Measurements from ENCODE around the gene BBX. TPM values are rescaled to one million over a fixed set of nuclear protein-coding genes. Genes with fewer than 3 reads are reported as not detected.

The BBX gene
- total RNA-seq, 1 donor from 2014 or later: 90.3 TPM

GRCh38 chr3:107781253-107781652, 258.5 kb downstream of the BBX start:
- H3K27ac Mint-ChIP-seq: peak overlapping the region; percentile 5
- peaks cover 42% of the 10 kb centered on the region for H3K4me1 Mint-ChIP-seq
- no peaks in the 10 kb centered on the region for H3K27me3 Mint-ChIP-seq (ENCODE audit: low read depth)
- H3K9me3 Mint-ChIP-seq: peaks cover 20% of the 10 kb centered on the region
- peaks cover 51% of the 10 kb centered on the region for H3K36me3 Mint-ChIP-seq
- H3K4me3 Mint-ChIP-seq: no peak overlapping the region
- DNase-seq (ENCODE audit: low spot score in 2 of 2, unreplicated experiment in 2 of 2): no peak
- TF ChIP-seq CTCF (IDR thresholded peaks at IDR 0.05; ENCODE audit: unreplicated experiment): no peak

- H3K36me3 Mint-ChIP-seq: peaks cover 59% of the 10 kb centered on the region
- no peak overlapping the region for H3K4me3 Mint-ChIP-seq
- H3K27ac Mint-ChIP-seq: peak overlapping the region; percentile 5
- no peak for DNase-seq (ENCODE audit: low spot score in 2 of 2, unreplicated experiment in 2 of 2)
- peaks cover 26% of the 10 kb centered on the region for H3K9me3 Mint-ChIP-seq
- no peaks in the 10 kb centered on the region for H3K27me3 Mint-ChIP-seq (ENCODE audit: low read depth)
- peaks cover 40% of the 10 kb centered on the region for H3K4me1 Mint-ChIP-seq
- no peak for TF ChIP-seq CTCF (IDR thresholded peaks at IDR 0.05; ENCODE audit: unreplicated experiment)
Measured at GRCh38 chr3:107782054-107782453, 259.3 kb downstream of the BBX start.

- TF ChIP-seq CTCF (IDR thresholded peaks at IDR 0.05; ENCODE audit: unreplicated experiment): no peak
- peaks cover 2% of the 10 kb centered on the region for H3K4me1 Mint-ChIP-seq
Measured at GRCh38 chr3:107790612-107791011, 267.9 kb downstream of the BBX start.

GRCh38 chr3:107791027-107791426, 268.3 kb downstream of the BBX start:
- peak overlapping the region; percentile 83 for H3K27ac Mint-ChIP-seq
- H3K9me3 Mint-ChIP-seq: peaks cover 21% of the 10 kb centered on the region

More at GRCh38 chr3:107790612-107791011, 267.9 kb downstream of the BBX start:
- no peak overlapping the region for H3K27ac Mint-ChIP-seq
- no peak overlapping the region for H3K4me3 Mint-ChIP-seq
- peaks cover 24% of the 10 kb centered on the region for H3K9me3 Mint-ChIP-seq
- H3K27me3 Mint-ChIP-seq (ENCODE audit: low read depth): no peaks in the 10 kb centered on the region
- H3K36me3 Mint-ChIP-seq: peaks cover 62% of the 10 kb centered on the region
- no peak for DNase-seq (ENCODE audit: low spot score in 2 of 2, unreplicated experiment in 2 of 2)

GRCh38 chr3:107791450-107791849, 268.7 kb downstream of the BBX start:
- Mint-ChIP-seq H3K4me3 (no peak overlapping the region), H3K27me3 (ENCODE audit: low read depth) (no peaks in the 10 kb centered on the region), H3K36me3 (peaks cover 59% of the 10 kb centered on the region), H3K4me1 (peaks cover 6% of the 10 kb centered on the region), H3K9me3 (peaks cover 16% of the 10 kb centered on the region), H3K27ac (no peak overlapping the region)
- DNase-seq (ENCODE audit: low spot score in 2 of 2, unreplicated experiment in 2 of 2): no peak
- TF ChIP-seq CTCF (IDR thresholded peaks at IDR 0.05; ENCODE audit: unreplicated experiment): no peak

More at GRCh38 chr3:107791027-107791426, 268.3 kb downstream of the BBX start:
- peaks cover 2% of the 10 kb centered on the region for H3K4me1 Mint-ChIP-seq
- TF ChIP-seq CTCF (IDR thresholded peaks at IDR 0.05; ENCODE audit: unreplicated experiment): no peak
- H3K4me3 Mint-ChIP-seq: no peak overlapping the region
- H3K27me3 Mint-ChIP-seq (ENCODE audit: low read depth): no peaks in the 10 kb centered on the region
- DNase-seq (ENCODE audit: low spot score in 2 of 2, unreplicated experiment in 2 of 2): no peak
- peaks cover 60% of the 10 kb centered on the region for H3K36me3 Mint-ChIP-seq
